ENCODE data around the gene APOBEC2. TPM values are rescaled to one million over a fixed set of nuclear protein-coding genes. Genes with fewer than 3 reads are reported as not detected.
A peak's percentile ranks its signal among the peaks of the same experiment; 100 is the strongest.
"Not testable (repeated sequence)": the region's sequence is repeated elsewhere in the genome, so short reads cannot be mapped to it uniquely, and the experiment has no call there.

The APOBEC2 gene
- polyA plus RNA-seq (ENCODE audit: insufficient read length in 12 of 12), result 100 to 1,000 TPM in 11 of 12 donors, not detected in 1; 143 to 903 (median 431) TPM
- long read RNA-seq, donor 1, partial matches to known transcripts, result 33 of 43 reads
- long read RNA-seq, donor 1, other reads (novel, unspliced or antisense), result 10 of 43 reads
- long read RNA-seq, donor 2, transcript APOBEC2-201 (3 exons, 1,151 nt), result major isoform, 286 of 380 reads
- long read RNA-seq, donor 2, partial matches to known transcripts, result 94 of 380 reads
- long read RNA-seq, donor 2, other reads (novel, unspliced or antisense), result 0 of 380 reads
- long read RNA-seq, donor 3, transcript APOBEC2-201 (3 exons, 1,151 nt), result major isoform, 91 of 117 reads
- long read RNA-seq, donor 3, partial matches to known transcripts, result 26 of 117 reads
- long read RNA-seq, donor 3, other reads (novel, unspliced or antisense), result 0 of 117 reads
- long read RNA-seq, donor 4, transcript APOBEC2-201 (3 exons, 1,151 nt), result major isoform, 55 of 95 reads
- long read RNA-seq, donor 4, partial matches to known transcripts, result 40 of 95 reads
- long read RNA-seq, donor 4, other reads (novel, unspliced or antisense), result 0 of 95 reads
- long read RNA-seq, donor 5, transcript APOBEC2-201 (3 exons, 1,151 nt), result major isoform, 230 of 307 reads
- long read RNA-seq, donor 5, partial matches to known transcripts, result 69 of 307 reads
- long read RNA-seq, donor 5, other reads (novel, unspliced or antisense), result 8 of 307 reads
- long read RNA-seq, donor 6, transcript APOBEC2-201 (3 exons, 1,151 nt), result major isoform, 131 of 167 reads
- long read RNA-seq, donor 6, partial matches to known transcripts, result 36 of 167 reads
- long read RNA-seq, donor 6, other reads (novel, unspliced or antisense), result 0 of 167 reads
- long read RNA-seq, donor 7, transcript APOBEC2-201 (3 exons, 1,151 nt), result major isoform, 142 of 182 reads
- long read RNA-seq, donor 7, partial matches to known transcripts, result 40 of 182 reads
- long read RNA-seq, donor 7, other reads (novel, unspliced or antisense), result 0 of 182 reads
- long read RNA-seq, donor 8, transcript APOBEC2-201 (3 exons, 1,151 nt), result major isoform, 240 of 316 reads
- long read RNA-seq, donor 8, partial matches to known transcripts, result 76 of 316 reads
- long read RNA-seq, donor 8, other reads (novel, unspliced or antisense), result 0 of 316 reads
- long read RNA-seq, donor 9, transcript APOBEC2-201 (3 exons, 1,151 nt), result major isoform, 90 of 165 reads
- long read RNA-seq, donor 9, partial matches to known transcripts, result 75 of 165 reads
- long read RNA-seq, donor 9, other reads (novel, unspliced or antisense), result 0 of 165 reads
- long read RNA-seq, donor 10, transcript APOBEC2-201 (3 exons, 1,151 nt), result major isoform, 211 of 292 reads
- long read RNA-seq, donor 10, partial matches to known transcripts, result 81 of 292 reads
- long read RNA-seq, donor 10, other reads (novel, unspliced or antisense), result 0 of 292 reads
- long read RNA-seq, donor 11, transcript APOBEC2-201 (3 exons, 1,151 nt), result major isoform, 223 of 310 reads
- long read RNA-seq, donor 11, partial matches to known transcripts, result 87 of 310 reads
- long read RNA-seq, donor 11, other reads (novel, unspliced or antisense), result 0 of 310 reads

- peak; percentile 53 for DNase-seq
These were observed at the start of gene APOBEC2 for GRCh38 chr6:41053041-41053440. Gene APOBEC2 (plus strand): TSS chr6:41053202. CDS start chr6:41053348, 146 bp downstream.

- DNase-seq, result peak; percentile 56
These were observed 46.8 kb upstream of the APOBEC2 start for GRCh38 chr6:41006217-41006616.

GRCh38 chr6:41006980-41007379, 46.0 kb upstream of the APOBEC2 start:
- DNase-seq, result not testable (repeated sequence)

GRCh38 chr6:41008011-41008410, 45.0 kb upstream of the APOBEC2 start:
- no peak for DNase-seq

- no peak for DNase-seq
These were observed 43.3 kb upstream of the APOBEC2 start for GRCh38 chr6:41009669-41010068.

- DNase-seq, result no peak
These were observed 41.3 kb upstream of the APOBEC2 start for GRCh38 chr6:41011673-41012072.

- no peak for DNase-seq
These were observed 39.4 kb upstream of the APOBEC2 start for GRCh38 chr6:41013466-41014153.

GRCh38 chr6:41014780-41015179, 38.2 kb upstream of the APOBEC2 start:
- no peak for DNase-seq

GRCh38 chr6:41015860-41016259, 37.1 kb upstream of the APOBEC2 start:
- not testable (repeated sequence) for DNase-seq

- DNase-seq, result no peak
These were observed 35.3 kb upstream of the APOBEC2 start for GRCh38 chr6:41017663-41018062.

- no peak for DNase-seq
These were observed 31.2 kb upstream of the APOBEC2 start for GRCh38 chr6:41021832-41022231.

- DNase-seq, result no peak
These were observed 30.7 kb upstream of the APOBEC2 start for GRCh38 chr6:41022294-41022693.

- DNase-seq, result no peak
These were observed 29.9 kb upstream of the APOBEC2 start for GRCh38 chr6:41023114-41023513.

GRCh38 chr6:41025966-41026530, 27.0 kb upstream of the APOBEC2 start:
- no peak for DNase-seq

GRCh38 chr6:41027241-41027640, 25.8 kb upstream of the APOBEC2 start:
- DNase-seq, result no peak

GRCh38 chr6:41027799-41028560, 25.0 kb upstream of the APOBEC2 start:
- peak; percentile 89 for DNase-seq

GRCh38 chr6:41028561-41029412, 24.2 kb upstream of the APOBEC2 start:
- DNase-seq, result peak; percentile 26

- DNase-seq, result no peak
These were observed 20.2 kb upstream of the APOBEC2 start for GRCh38 chr6:41032830-41033229.

Measured in muscle of arm (tissue), 14 donors.